Kasumi-1 (cell line): Measurements from ENCODE around the gene TANGO2.
"Not testable (repeated sequence)": the region's sequence is repeated elsewhere in the genome, so short reads cannot be mapped to it uniquely, and the experiment has no call there.

Experiments used
- DNase-seq, 2 experiments: peaks; one replicate each; lab custom pipeline; 2025; lab: John Stamatoyannopoulos, UW

The TANGO2 gene

GRCh38 chr22:20064545-20065262, 43.8 kb downstream of the TANGO2 start:
- no peak for DNase-seq

GRCh38 chr22:20065896-20066616, 45.1 kb downstream of the TANGO2 start:
- no peak for DNase-seq

GRCh38 chr22:20066617-20067383, 45.9 kb downstream of the TANGO2 start:
- DNase-seq, result no peak

GRCh38 chr22:20067384-20067682, 46.4 kb downstream of the TANGO2 start:
- not testable (repeated sequence) for DNase-seq

- no peak for DNase-seq
Measured at GRCh38 chr22:20068640-20069039, 47.7 kb downstream of the TANGO2 start.

- no peak for DNase-seq
Measured at GRCh38 chr22:20069331-20070042, 48.6 kb downstream of the TANGO2 start.

GRCh38 chr22:20071524-20071972, 50.6 kb downstream of the TANGO2 start:
- DNase-seq, result no peak

- peak in 1 of 2 experiments; percentile 2 for DNase-seq
Measured at GRCh38 chr22:20076627-20077172, 55.8 kb downstream of the TANGO2 start.

- DNase-seq, result peak; percentile 81 to 88
Measured at GRCh38 chr22:20079745-20080444, 59.0 kb downstream of the TANGO2 start, which contains the start of gene DGCR8. TSS of gene DGCR8 (plus strand) at chr22:20080241. CDS start at chr22:20085964, 5,723 bp downstream.

GRCh38 chr22:20080445-20080775, 59.5 kb downstream of the TANGO2 start:
- DNase-seq, result peak in 1 of 2 experiments; percentile 12

- peak in 1 of 2 experiments; percentile 12 for DNase-seq
Measured at GRCh38 chr22:20080776-20081654, 60.1 kb downstream of the TANGO2 start.

GRCh38 chr22:20083157-20083890, 62.4 kb downstream of the TANGO2 start:
- no peak for DNase-seq

- no peak for DNase-seq
Measured at GRCh38 chr22:20083891-20084546, 63.1 kb downstream of the TANGO2 start.

GRCh38 chr22:20084547-20085413, 63.9 kb downstream of the TANGO2 start:
- peak in 1 of 2 experiments; percentile 41 for DNase-seq

GRCh38 chr22:20085651-20086050, 64.7 kb downstream of the TANGO2 start:
- no peak for DNase-seq

- DNase-seq, result no peak
Measured at GRCh38 chr22:20086101-20086599, 65.2 kb downstream of the TANGO2 start.

- DNase-seq, result no peak
Measured at GRCh38 chr22:20086763-20087162, 65.9 kb downstream of the TANGO2 start.
